Natural killer cell (primary cell): ENCODE results near the gene ANKDD1A. TPM values are rescaled to one million over a fixed set of nuclear protein-coding genes. Genes with fewer than 3 reads are reported as not detected.

Source experiments
- ATAC-seq, 3 donors: fragments of 150-1000 bp in 2 of 3; fragments of 200-7000 bp in 1 of 3; cut with Tn5 transposase; 1 replicate in 1 of 3; 2 replicates in 2 of 3; pipeline ENCODE4 v1.10.0; 2021; ENCODE audit warnings: mild to moderate bottlenecking in 2 of 3, moderate library complexity in 2 of 3
- DNase-seq, 2 donors: peaks; one replicate each; pipeline versions ENCODE4 v3.0.0 to v3.0.0-alpha.2; 2013 to 2021; ENCODE audit warnings: mixed read lengths in 1 of 2
- H3K27ac ChIP-seq: one replicate; pipeline ENCODE4 v1.5.1; 2013; ENCODE audit warnings: mild to moderate bottlenecking, low read length
- H3K27me3 ChIP-seq: one replicate; pipeline ENCODE4 v1.6.1; 2013; ENCODE audit warnings: low read length; ENCODE audit not compliant: control insufficient read depth, insufficient read depth
- H3K36me3 ChIP-seq: one replicate; pipeline ENCODE4 v1.6.1; 2013; ENCODE audit warnings: low read length; ENCODE audit not compliant: control insufficient read depth, insufficient read depth
- H3K4me1 ChIP-seq: one replicate; pipeline ENCODE4 v1.6.1; 2013; ENCODE audit warnings: low read length; ENCODE audit not compliant: control insufficient read depth, insufficient read depth
- H3K4me3 ChIP-seq: one replicate; pipeline ENCODE4 v1.5.1; 2013; ENCODE audit warnings: low read length
- H3K9me3 ChIP-seq: one replicate; pipeline ENCODE4 v1.6.1; 2013; ENCODE audit warnings: low read length; ENCODE audit not compliant: control insufficient read depth, insufficient read depth
- H3K27ac Mint-ChIP-seq, 2 donors: one replicate each; pipeline ENCODE4 v1.8.0; 2022; ENCODE audit warnings: mild to moderate bottlenecking in 2 of 2, mixed read lengths in 2 of 2, moderate library complexity in 1 of 2
- H3K27me3 Mint-ChIP-seq, 2 donors: one replicate each; pipeline ENCODE4 v1.8.0; 2022; ENCODE audit warnings: low read depth in 2 of 2, mixed read lengths in 2 of 2
- H3K36me3 Mint-ChIP-seq: one replicate; pipeline ENCODE4 v1.8.0; 2022; ENCODE audit warnings: mixed read lengths
- H3K4me1 Mint-ChIP-seq, 2 donors: one replicate each; pipeline ENCODE4 v1.8.0; 2022; ENCODE audit warnings: mixed read lengths in 2 of 2
- H3K4me3 Mint-ChIP-seq: one replicate; pipeline ENCODE4 v1.8.0; 2022; ENCODE audit warnings: mild to moderate bottlenecking, moderate library complexity, mixed read lengths
- H3K9me3 Mint-ChIP-seq, 2 donors: one replicate each; pipeline ENCODE4 v1.8.0; 2022; ENCODE audit warnings: mixed read lengths in 2 of 2
- CTCF ChIP-seq: fragments of 200-600 bp; IDR thresholded peaks from one replicate; pipeline ENCODE4 v1.8.0; 2022; ENCODE audit warnings: antibody characterized with exemption
- WGBS: methylation state at CpG from one replicate; pipeline ENCODE4 v1.1.7; 2013; ENCODE audit warnings: missing lambda C conversion rate; ENCODE audit not compliant: insufficient coverage; 5-methylcytosine and 5-hydroxymethylcytosine counted together
- intact Hi-C: fragments of 100-400 bp; cut with micrococcal nuclease; formaldehyde crosslinking; loops from one replicate; pipeline ENCODE4 v1.14.2; 2022
- total RNA-seq, 4 donors: library from RNA; stranded (reverse); fragments of 120-200 nt in 1 of 4; gene quantifications; one replicate each; pipeline versions ENCODE4 v1.2.3 to v1.2.4, GENCODE V29; 2013 to 2022

Gene ANKDD1A
- total RNA-seq, 3 donors from 2014 or later (not counting 1 experiment from before 2014, with no cell fraction given) = 13.7 to 16.2 (median 13.9) TPM

- WGBS = 97% methylated on average over 6 of the region's 6 CpGs
- no peaks in the 10 kb centered on the region for H3K9me3 Mint-ChIP-seq
- H3K36me3 Mint-ChIP-seq = no peaks in the 10 kb centered on the region
- peaks cover 3% of the 10 kb centered on the region in 2 donors for H3K4me1 Mint-ChIP-seq
- no peak overlapping the region for H3K27ac Mint-ChIP-seq
- H3K27me3 ChIP-seq = no peaks in the 10 kb centered on the region
- no peak for TF ChIP-seq CTCF
- H3K27ac ChIP-seq = no peak overlapping the region
- H3K4me1 ChIP-seq = peaks cover 10% of the 10 kb centered on the region
- H3K4me3 Mint-ChIP-seq = no peak overlapping the region
- H3K4me3 ChIP-seq = no peak overlapping the region
- intact Hi-C loops = no loop called here
- peaks cover 23% of the 10 kb centered on the region for H3K36me3 ChIP-seq
- no peak for ATAC-seq
- H3K9me3 ChIP-seq = no peaks in the 10 kb centered on the region
- DNase-seq = no peak
- no peaks in the 10 kb centered on the region for H3K27me3 Mint-ChIP-seq
These were observed 70.2 kb downstream of the ANKDD1A start for GRCh38 chr15:64981812-64982431.

GRCh38 chr15:64982472-64982871, 70.8 kb downstream of the ANKDD1A start:
- ATAC-seq = no peak
- no peak for TF ChIP-seq CTCF
- peaks cover 7 to 8% of the 10 kb centered on the region in 2 donors for H3K4me1 Mint-ChIP-seq
- H3K9me3 ChIP-seq = no peaks in the 10 kb centered on the region
- WGBS = 100% methylated on average over 1 of the region's 1 CpG
- no peaks in the 10 kb centered on the region for H3K36me3 Mint-ChIP-seq
- no peak overlapping the region for H3K4me3 ChIP-seq
- H3K36me3 ChIP-seq = peaks cover 20% of the 10 kb centered on the region
- H3K4me3 Mint-ChIP-seq = no peak overlapping the region
- no peak overlapping the region for H3K27ac ChIP-seq
- no peaks in the 10 kb centered on the region for H3K27me3 Mint-ChIP-seq
- no peak for DNase-seq
- no peak overlapping the region for H3K27ac Mint-ChIP-seq
- intact Hi-C loops = no loop called here
- no peaks in the 10 kb centered on the region for H3K27me3 ChIP-seq
- no peaks in the 10 kb centered on the region for H3K9me3 Mint-ChIP-seq
- H3K4me1 ChIP-seq = peaks cover 10% of the 10 kb centered on the region

- WGBS = 47% methylated on average over 9 of the region's 9 CpGs
- H3K36me3 ChIP-seq = peaks cover 4% of the 10 kb centered on the region
- H3K27me3 Mint-ChIP-seq = no peaks in the 10 kb centered on the region
- peaks cover 24% of the 10 kb centered on the region for H3K4me1 ChIP-seq
- no peaks in the 10 kb centered on the region for H3K27me3 ChIP-seq
- H3K9me3 ChIP-seq = no peaks in the 10 kb centered on the region
- intact Hi-C loops = loop anchor here (5.0 kb wide), 1 partner anchor 143 kb away; the partner anchor contains the start of gene PLEKHO2
- H3K27ac Mint-ChIP-seq = no peak overlapping the region
- no peak for ATAC-seq
- H3K36me3 Mint-ChIP-seq = no peaks in the 10 kb centered on the region
- H3K4me3 ChIP-seq = no peak overlapping the region
- no peaks in the 10 kb centered on the region for H3K9me3 Mint-ChIP-seq
- no peak for TF ChIP-seq CTCF
- peaks cover 27 to 29% of the 10 kb centered on the region in 2 donors for H3K4me1 Mint-ChIP-seq
- no peak for DNase-seq
- H3K4me3 Mint-ChIP-seq = no peak overlapping the region
- H3K27ac ChIP-seq = no peak overlapping the region
These were observed 73.8 kb downstream of the ANKDD1A start for GRCh38 chr15:64985366-64986033.
